ENCODE results near the gene THSD7A. TPM values are rescaled to one million over a fixed set of nuclear protein-coding genes. Genes with fewer than 3 reads are reported as not detected.

THSD7A gene
- total and polyA plus RNA-seq, 9 of the 15 experiments (the other 6 are each of a cell fraction or from before 2014, with no cell fraction given), result 0.01 to 0.02 TPM; not detected in 7

- Histone ChIP-seq H3K4me2 (ENCODE audit: insufficient read depth, low read length) (no peak overlapping the region), H3K9me3 (replicated peaks; ENCODE audit: control insufficient read depth, insufficient read depth, low read depth, low read length) (no peaks in the 10 kb centered on the region), H4K20me1 (replicated peaks; ENCODE audit: control insufficient read depth, insufficient read depth, low read length) (no peaks in the 10 kb centered on the region), H3K79me2 (ENCODE audit: control insufficient read depth, insufficient read depth, low read length) (no peaks in the 10 kb centered on the region), H3K27ac (ENCODE audit: extremely low read depth, low read depth, low read length) (no peak overlapping the region), H3K4me3 (no peak overlapping the region), H3K4me1 (replicated peaks in 1 of 2; ENCODE audit: control insufficient read depth in 2 of 2, insufficient read depth in 2 of 2, low read length in 2 of 2) (no peaks in the 10 kb centered on the region), H2AFZ (ENCODE audit: low read depth, low read length) (no peak overlapping the region), H3K9me1 (ENCODE audit: control insufficient read depth, insufficient read depth, low read length) (no peaks in the 10 kb centered on the region), H3K27me3 (ENCODE audit: control insufficient read depth in 2 of 2, insufficient read depth in 2 of 2, low read length in 2 of 2) (no peaks in the 10 kb centered on the region), H3K9ac (ENCODE audit: insufficient read depth in 1 of 2, low read depth in 2 of 2, low read length in 2 of 2) (no peak overlapping the region), H3K36me3 (ENCODE audit: control insufficient read depth, insufficient read depth, low read length) (no peaks in the 10 kb centered on the region)
- FAIRE-seq (no peak), ATAC-seq (no peak), DNase-seq (ENCODE audit: extremely low read depth in 1 of 4, low spot score in 3 of 4) (no peak)
- ChIA-PET POLR2A (no interaction called here), CTCF (ENCODE audit: low intra/inter-chr PET ratio) (no interaction called here)
- in situ Hi-C loops (cut with MboI), result no loop called here
- TF ChIP-seq REST (IDR thresholded peaks at IDR 0.05; ENCODE audit: borderline replicate concordance) (no peak), REST (CRISPR knock-in tag; IDR thresholded peaks at IDR 0.05; ENCODE audit: low read depth) (no peak), CGGBP1 (CRISPR knock-in tag; IDR thresholded peaks at IDR 0.05) (no peak), TCF7 (IDR thresholded peaks at IDR 0.05; ENCODE audit: borderline replicate concordance) (no peak)
- intact Hi-C loops (cut with micrococcal nuclease), result no loop called here
- BruUV-seq (replicated peaks), result no TSS peak
Observed at GRCh38 chr7:11811709-11812108, 20.3 kb downstream of the THSD7A start.
